ENCODE measurements around the gene CELF2. TPM values are rescaled to one million over a fixed set of nuclear protein-coding genes. Genes with fewer than 3 reads are reported as not detected.

The CELF2 gene
- total RNA-seq, 1 experiment from 2014 or later: 28.7 TPM

DNA sequence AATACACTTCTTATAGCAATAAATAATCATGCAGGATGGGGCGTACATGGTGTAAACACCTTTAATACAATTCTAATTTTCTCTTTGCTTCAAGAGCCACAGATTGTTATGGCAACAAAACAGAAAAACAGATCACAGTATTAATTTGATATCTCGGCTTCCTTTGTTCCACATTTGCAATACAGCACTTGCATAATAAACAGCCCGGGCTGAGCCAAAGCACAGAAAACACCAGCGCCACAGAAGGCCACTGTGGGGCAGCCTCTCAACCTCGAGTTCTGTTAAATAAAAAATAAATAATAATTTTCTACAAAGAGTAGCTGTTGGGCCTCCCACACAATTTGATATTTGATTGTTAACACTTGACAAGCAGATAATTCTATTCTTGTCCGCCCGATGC, 337.9 kb downstream of the CELF2 start:
- H3K36me3 Mint-ChIP-seq (ENCODE audit: insufficient read depth in 1 of 3, low read depth in 3 of 3): peaks cover 0 to 16% (median 2%) of the 10 kb centered on the region in 3 experiments; a peak in 4 of 7 replicates
- Histone ChIP-seq H3K27me3 (ENCODE audit: insufficient read depth, low read length) (no peaks in the 10 kb centered on the region), H2BK15ac (ENCODE audit: low read depth, low read length) (no peak overlapping the region), H2BK120ac (ENCODE audit: low read depth, low read length, poor library complexity, severe bottlenecking) (no peak overlapping the region), H4K20me1 (ENCODE audit: control insufficient read depth, insufficient read depth, insufficient read length) (no peaks in the 10 kb centered on the region), H3K4me1 (ENCODE audit: insufficient read depth, low read length) (no peaks in the 10 kb centered on the region), H2BK12ac (ENCODE audit: insufficient read length, low read depth, low read length) (no peak overlapping the region), H3K9ac (ENCODE audit: extremely low read depth, insufficient read length, low read length) (no peak overlapping the region), H3K79me2 (ENCODE audit: insufficient read depth, low read length) (no peaks in the 10 kb centered on the region), H2BK20ac (ENCODE audit: low read depth, low read length, poor library complexity, severe bottlenecking) (no peak overlapping the region), H3K27ac (ENCODE audit: insufficient read length, low read depth, low read length) (no peak overlapping the region), H3K18ac (ENCODE audit: insufficient read length, low read depth, low read length) (no peak overlapping the region), H3K23me2 (ENCODE audit: insufficient read length, low read depth, low read length, poor library complexity, severe bottlenecking) (no peaks in the 10 kb centered on the region), H3K23ac (ENCODE audit: insufficient read length, low read depth, low read length) (no peak overlapping the region), H3K4ac (ENCODE audit: low read depth, low read length) (no peak overlapping the region), H3K14ac (ENCODE audit: insufficient read depth, low read length) (no peak overlapping the region), H4K5ac (ENCODE audit: insufficient read length, low read depth, low read length) (no peak overlapping the region), H3K9me3 (ENCODE audit: control insufficient read depth, low read depth, low read length) (no peaks in the 10 kb centered on the region), H4K8ac (replicated peaks; ENCODE audit: insufficient read length, low read depth, low read length) (no peak overlapping the region), H3T11ph (ENCODE audit: low read length) (no peak overlapping the region), H4K91ac (ENCODE audit: insufficient read length, low read depth, low read length) (no peak overlapping the region), H2AK5ac (ENCODE audit: insufficient read length, low read length) (no peak overlapping the region), H2AFZ (ENCODE audit: low read length) (no peak overlapping the region), H2BK5ac (ENCODE audit: insufficient read length, low read length) (no peak overlapping the region), H3K79me1 (ENCODE audit: insufficient read depth, low read depth, low read length, poor library complexity, severe bottlenecking) (no peaks in the 10 kb centered on the region), H3K56ac (ENCODE audit: insufficient read length, low read depth, low read length) (no peak overlapping the region), H3K4me2 (ENCODE audit: insufficient read depth, insufficient read length, low read length) (no peak overlapping the region)
- no CpG with 5 or more reads among the region's 7 CpGs for WGBS (ENCODE audit: extremely low coverage, insufficient read length, low lambda C conversion rate)
- H3K4me1 Mint-ChIP-seq: no peaks in the 10 kb centered on the region
- no peak overlapping the region for H3K27ac Mint-ChIP-seq
- peaks cover 20 to 26% of the 10 kb centered on the region in 2 experiments for H3K9me3 Mint-ChIP-seq
- DNase-seq: no peak
- TF ChIP-seq, protein P1, sequence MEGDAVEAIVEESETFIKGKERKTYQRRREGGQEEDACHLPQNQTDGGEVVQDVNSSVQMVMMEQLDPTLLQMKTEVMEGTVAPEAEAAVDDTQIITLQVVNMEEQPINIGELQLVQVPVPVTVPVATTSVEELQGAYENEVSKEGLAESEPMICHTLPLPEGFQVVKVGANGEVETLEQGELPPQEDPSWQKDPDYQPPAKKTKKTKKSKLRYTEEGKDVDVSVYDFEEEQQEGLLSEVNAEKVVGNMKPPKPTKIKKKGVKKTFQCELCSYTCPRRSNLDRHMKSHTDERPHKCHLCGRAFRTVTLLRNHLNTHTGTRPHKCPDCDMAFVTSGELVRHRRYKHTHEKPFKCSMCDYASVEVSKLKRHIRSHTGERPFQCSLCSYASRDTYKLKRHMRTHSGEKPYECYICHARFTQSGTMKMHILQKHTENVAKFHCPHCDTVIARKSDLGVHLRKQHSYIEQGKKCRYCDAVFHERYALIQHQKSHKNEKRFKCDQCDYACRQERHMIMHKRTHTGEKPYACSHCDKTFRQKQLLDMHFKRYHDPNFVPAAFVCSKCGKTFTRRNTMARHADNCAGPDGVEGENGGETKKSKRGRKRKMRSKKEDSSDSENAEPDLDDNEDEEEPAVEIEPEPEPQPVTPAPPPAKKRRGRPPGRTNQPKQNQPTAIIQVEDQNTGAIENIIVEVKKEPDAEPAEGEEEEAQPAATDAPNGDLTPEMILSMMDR (conservative IDR thresholded peaks at IDR 0.05): peak; percentile 34; the same call in 1 of the 3 replicates
- no peak overlapping the region for H3K4me3 Mint-ChIP-seq
- peaks cover 2% of the 10 kb centered on the region; the same call in 1 of the 2 replicates for H3K27me3 Mint-ChIP-seq (ENCODE audit: low read depth)
